Activated CD8-positive, alpha-beta memory T cell treated with anti-CD3 and anti-CD28 coated beads, Interleukin-2, amount 50 U/mL, for 48 hours (primary cell): Measurements from ENCODE around the gene HERPUD1.
A peak's percentile ranks its signal among the peaks of the same experiment; 100 is the strongest.
"Not testable (repeated sequence)": the region's sequence is repeated elsewhere in the genome, so short reads cannot be mapped to it uniquely, and the experiment has no call there.

Experiments used
- DNase-seq: peaks from one replicate; pipeline ENCODE4 v3.0.0-alpha.2; 2020

Gene HERPUD1

DNA sequence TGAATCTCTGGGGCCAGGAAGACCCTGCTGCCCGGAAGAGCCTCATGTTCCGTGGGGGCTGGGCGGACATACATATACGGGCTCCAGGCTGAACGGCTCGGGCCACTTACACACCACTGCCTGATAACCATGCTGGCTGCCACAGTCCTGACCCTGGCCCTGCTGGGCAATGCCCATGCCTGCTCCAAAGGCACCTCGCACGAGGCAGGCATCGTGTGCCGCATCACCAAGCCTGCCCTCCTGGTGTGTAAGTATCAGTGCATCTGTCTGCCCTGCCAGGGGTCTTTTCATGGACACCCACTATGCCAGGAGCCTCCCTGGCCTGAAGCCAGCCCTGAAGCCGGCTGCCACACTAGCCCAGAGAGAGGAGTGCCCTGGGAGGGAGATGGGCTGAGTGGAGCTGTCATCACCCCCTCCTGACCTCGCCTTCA is 29.9 kb downstream of the HERPUD1 start, which contains the start of gene CETP:
Gene CETP (plus strand): TSS at position 100 of the 431 bp plus-strand sequence. CDS start 30 bp downstream, at position 130.
- no peak for DNase-seq

- peak; percentile 100 for DNase-seq
Measured at GRCh38 chr16:56964243-56965148, 32.6 kb downstream of the HERPUD1 start.

- no peak for DNase-seq
Measured at GRCh38 chr16:56965149-56966092, 33.5 kb downstream of the HERPUD1 start.

DNA sequence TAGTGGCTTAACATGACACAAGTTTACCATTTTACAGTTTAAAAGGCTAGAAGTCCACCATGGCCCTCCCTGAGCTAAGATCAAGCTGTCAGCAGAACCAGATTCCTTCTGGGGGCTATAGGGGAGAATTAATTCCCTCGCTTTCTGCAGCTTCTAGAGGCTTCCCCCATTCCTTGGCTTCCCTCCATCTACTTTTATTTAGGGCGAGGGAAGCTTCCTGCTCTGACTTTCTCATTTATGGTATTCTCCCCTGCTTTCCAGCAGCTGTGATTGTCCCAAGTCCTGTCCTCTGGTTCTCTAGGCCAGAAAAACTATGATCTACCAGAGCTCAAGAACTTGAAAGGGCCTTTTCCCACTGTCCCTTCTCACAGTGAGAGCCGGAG is 34.1 kb downstream of the HERPUD1 start:
- DNase-seq: no peak

GRCh38 chr16:56967733-56968132 is 35.8 kb downstream of the HERPUD1 start:
- no peak for DNase-seq

DNA sequence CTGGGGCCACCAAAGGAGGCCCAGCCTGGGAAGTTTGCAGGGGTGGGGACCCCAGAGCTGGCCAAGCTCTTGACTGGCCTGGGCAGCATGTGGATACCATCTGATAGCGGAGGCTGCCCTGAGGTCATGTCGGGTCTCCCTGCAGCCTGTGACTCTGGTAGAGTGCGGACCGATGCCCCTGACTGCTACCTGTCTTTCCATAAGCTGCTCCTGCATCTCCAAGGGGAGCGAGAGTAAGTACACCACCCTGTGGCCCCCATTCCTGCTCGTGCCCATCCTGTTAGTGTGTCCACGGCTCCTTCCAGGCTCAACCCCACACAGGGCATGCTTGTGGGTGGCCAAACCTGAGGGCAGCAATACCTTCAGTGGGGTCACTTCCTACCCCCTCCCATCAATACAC is 37.8 kb downstream of the HERPUD1 start:
- no peak for DNase-seq

DNA sequence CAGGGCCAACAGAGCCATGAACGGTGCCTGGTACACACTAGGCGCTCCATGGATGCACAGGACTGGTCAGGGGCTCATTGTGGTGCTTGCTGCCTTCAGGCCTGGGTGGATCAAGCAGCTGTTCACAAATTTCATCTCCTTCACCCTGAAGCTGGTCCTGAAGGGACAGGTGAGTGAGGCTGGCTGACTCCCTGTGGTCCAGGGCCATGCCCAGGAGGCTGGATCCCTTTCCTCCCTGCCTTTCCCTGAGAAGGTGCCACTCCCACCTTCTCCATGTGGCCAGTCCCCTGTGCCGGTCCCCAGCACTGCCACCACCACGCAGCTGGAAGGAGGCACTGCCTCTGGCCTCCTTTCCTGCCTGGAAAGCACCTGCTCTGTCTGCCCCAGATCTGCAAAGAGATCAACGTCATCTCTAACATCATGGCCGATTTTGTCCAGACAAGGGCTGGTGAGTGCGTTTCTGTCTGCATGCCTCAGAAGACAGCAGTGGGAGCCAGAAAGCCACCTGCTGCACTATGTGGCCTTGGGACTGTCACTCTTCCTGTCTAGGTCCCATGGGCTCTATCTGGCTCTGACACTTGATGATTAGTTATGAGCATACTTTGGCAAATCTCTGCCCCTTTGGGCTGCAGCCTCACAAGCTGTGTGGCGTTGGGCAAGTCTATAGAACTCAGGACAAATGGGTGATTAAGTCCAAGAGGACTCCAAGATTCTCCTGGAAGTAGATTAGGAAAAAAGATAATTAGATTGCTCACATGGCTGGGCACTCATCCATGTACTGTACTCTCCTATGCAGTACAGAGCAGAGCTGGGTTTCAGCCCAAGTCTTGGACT is 39.2 kb downstream of the HERPUD1 start:
- DNase-seq: no peak

DNA sequence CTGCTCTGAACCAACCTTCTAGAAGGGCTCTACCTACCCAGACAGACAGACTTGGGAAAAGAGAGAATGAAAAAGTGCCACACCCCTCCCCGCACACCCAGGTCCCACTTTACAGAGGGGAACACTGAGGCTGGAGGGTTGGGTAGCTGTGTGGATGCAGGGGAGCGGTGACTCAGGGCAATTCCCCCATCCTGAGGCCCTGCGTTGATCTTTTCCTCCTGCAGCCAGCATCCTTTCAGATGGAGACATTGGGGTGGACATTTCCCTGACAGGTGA is 39.8 kb downstream of the HERPUD1 start:
- no peak for DNase-seq

GRCh38 chr16:56972403-56973293 is 40.7 kb downstream of the HERPUD1 start:
- no peak for DNase-seq

DNA sequence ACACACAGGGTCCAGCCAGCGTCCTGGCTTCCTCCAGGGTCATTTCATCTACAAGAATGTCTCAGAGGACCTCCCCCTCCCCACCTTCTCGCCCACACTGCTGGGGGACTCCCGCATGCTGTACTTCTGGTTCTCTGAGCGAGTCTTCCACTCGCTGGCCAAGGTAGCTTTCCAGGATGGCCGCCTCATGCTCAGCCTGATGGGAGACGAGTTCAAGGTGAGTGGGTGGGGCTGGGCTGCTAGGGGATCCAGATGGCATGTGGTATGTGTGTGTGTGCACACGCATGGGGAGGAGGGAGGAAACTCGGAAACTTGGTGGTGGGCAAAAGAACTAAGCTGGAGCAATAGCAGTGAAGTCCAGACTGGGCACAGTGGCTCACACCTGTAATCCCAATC is 41.4 kb downstream of the HERPUD1 start:
- DNase-seq: no peak

DNA sequence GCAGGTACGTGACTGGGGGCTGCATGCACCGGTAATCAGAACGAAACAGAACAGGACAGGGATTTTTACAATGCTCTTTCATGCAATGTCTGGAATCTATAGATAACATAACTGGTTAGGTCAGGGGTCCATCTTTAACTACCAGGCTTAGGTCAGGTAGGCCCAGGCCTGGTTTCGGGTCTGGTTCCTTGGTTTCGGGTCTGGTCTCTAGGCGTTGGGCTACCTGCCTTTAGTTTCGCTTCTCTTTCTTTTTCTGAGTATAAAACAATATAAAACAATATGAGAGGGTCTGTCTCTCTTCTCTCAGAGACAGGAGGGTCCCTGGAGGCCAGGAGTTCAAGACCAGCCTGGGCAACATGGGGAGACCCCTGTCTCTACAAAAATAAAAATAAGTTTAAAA is 42.0 kb downstream of the HERPUD1 start:
- not testable (repeated sequence) for DNase-seq

DNA sequence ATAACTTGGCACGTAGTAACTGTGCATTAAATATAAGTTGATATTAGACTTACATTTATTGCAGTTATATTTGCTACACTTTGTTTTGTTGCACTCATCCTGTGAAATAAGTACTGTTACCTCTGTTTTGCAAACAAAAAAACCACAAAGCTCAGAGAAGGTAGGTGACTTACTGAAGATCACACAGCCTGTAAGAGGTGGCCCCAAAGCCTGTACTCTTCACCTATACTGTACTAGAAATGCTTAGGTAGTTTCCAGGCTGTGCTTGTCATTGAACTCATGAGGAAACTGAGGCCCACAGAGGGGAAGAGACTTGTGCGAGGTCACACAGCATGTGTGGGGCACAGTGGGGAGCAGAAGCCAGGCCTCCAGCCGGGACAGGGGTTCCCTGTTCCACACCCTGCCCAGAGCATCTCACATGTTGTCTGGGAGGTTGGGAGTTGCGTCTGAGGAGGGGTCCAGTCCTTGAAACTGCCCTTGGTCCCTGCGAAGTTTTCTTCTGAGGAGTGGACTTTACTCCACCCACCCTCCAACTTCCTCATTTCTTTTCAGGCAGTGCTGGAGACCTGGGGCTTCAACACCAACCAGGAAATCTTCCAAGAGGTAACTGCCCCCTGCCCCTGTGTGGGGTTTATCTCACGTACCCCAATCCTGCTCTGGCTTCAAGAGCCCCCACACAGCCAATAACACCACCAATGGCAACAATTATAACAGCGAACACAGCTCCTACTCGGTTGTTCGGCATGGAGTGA is 42.8 kb downstream of the HERPUD1 start:
- no peak for DNase-seq

DNA sequence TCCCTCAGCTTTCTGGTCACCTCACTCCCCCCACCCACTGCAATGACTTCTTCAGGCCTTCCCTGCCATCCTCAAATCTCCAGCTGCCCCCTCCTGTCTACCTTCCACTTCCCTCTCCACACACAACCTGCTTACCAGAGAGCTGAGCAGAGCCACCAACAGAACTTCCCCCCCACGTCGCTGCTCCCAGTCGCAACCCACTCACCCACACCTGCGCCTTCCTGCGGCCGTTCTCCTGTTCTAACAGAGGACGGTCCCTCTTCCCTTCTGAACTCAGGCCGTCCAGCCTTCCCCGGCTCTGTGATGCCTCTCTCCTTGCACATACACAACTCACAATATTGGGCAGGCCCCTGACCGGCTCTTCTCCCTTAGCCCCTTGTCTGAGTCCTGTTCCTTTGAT is 43.8 kb downstream of the HERPUD1 start:
- no peak for DNase-seq

- DNase-seq: no peak
Measured at GRCh38 chr16:56977216-56977615, 45.3 kb downstream of the HERPUD1 start.

DNA sequence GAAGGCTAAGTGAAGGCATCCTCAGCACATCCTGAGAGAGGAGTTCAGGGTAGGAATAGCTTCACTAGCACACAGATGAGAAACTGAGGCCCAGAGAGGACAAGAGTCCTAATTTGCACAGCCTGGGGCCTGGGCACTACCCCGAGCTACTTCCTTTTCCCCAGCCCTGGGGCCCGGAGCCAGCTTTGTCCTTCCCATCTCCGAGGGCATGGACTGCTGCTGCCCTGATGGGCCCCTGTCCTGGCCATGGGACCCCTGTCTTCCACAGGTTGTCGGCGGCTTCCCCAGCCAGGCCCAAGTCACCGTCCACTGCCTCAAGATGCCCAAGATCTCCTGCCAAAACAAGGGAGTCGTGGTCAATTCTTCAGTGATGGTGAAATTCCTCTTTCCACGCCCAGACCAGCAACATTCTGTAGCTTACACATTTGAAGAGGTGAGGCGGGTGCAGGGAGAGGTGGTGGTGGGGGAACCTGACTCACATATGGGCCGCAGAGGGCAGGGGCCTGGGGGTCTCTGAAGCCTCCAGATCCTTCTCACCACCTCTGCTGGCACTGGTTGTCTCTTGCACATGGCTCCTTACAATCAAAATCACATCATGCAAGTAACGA is 46.0 kb downstream of the HERPUD1 start:
- no peak for DNase-seq

GRCh38 chr16:56980201-56980535 is 48.2 kb downstream of the HERPUD1 start:
- DNase-seq: no peak

DNA sequence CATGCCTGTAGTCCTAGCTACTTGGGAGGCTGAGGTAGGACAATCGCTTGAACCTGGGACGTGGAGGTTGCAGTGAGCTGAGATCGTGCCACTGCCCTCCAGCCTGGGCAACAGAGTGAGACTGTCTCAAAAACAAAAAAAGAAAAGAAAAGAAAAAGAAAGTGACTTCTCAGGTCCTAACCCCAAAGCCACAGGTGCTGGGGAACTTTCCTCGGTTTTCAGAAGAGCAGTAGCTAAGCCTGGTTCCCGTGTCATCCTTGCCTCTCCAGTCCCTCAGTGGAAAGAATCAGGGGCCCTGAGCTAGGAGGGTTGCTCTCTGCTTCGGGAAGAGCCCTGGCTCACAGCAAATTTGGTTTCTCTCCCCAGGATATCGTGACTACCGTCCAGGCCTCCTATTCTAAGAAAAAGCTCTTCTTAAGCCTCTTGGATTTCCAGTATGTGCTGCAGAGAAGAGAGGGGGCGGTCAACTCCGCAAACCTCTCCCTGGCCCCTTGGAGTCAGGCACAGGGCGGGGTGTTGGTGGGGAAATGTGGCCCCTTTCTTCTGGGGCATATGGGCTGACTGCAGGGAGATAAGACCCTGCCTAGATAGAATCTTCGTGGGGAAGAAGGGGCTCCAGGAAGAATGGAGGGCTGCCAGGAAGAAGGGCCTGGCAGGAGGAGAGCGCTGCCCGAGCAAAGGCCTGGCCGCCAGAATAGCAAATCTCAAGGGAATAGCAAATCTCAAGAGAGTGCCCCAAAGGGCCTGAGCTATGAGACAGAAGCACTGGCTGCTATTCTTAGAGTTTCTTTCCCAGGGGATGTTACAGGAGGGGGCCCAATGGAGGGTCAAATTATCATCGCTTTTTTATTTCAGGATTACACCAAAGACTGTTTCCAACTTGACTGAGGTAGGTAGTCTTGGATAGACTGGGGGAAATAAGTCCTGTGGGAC is 49.1 kb downstream of the HERPUD1 start:
- no peak for DNase-seq

DNA sequence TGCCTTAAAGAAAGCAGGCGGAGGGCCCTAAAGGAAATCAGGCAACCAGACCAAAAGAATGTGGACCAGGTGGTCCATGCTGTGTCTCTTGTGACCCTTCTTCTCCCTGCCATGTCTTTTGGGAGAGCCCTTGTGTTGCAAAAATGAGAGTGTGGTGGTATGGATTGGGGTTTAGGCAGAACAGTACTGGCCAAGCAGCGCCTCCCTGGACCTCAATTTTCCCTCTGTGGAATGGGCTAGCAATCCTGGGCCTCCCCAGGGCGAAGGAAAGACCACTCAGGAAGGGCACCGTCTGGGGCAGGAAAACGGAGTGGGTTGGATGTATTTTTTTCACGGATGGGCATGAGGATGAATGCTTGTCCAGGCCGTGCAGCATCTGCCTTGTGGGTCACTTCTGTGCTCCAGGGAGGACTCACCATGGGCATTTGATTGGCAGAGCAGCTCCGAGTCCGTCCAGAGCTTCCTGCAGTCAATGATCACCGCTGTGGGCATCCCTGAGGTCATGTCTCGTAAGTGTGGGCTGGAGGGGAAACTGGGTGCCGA is 49.9 kb downstream of the HERPUD1 start:
- no peak for DNase-seq

DNA sequence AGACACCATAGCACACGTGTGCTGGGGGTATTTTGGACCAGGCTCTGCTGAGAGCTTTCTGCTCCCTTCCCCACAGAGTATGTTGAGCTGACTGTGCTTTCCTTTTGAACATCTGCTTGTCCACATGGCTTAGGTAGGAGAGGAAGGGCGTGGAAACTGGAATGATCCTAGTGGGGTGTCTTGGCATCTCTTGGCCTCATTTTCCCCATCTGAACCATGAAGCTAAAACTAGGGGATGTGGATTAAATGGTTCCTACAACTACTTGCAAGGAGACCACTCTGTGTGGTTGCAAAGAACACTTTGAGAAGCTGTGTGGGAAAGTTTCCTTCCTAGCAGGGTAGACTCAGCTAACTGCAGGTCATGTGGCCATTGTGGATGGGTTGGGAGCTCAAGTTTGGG is 50.8 kb downstream of the HERPUD1 start:
- DNase-seq: no peak
